Neutrophil (primary cell): Measurements from ENCODE around the gene TSGA10.

Experiments
- H3K27ac ChIP-seq: fragments of 200-600 bp; sonication (generic); 2 replicates; pipeline ENCODE4 v1.5.1; 2016; ENCODE audit warnings: mild to moderate bottlenecking, moderate library complexity
- H3K27me3 ChIP-seq: fragments of 200-600 bp; sonication (generic); 2 replicates; pipeline ENCODE4 v1.6.0; 2016; ENCODE audit warnings: mild to moderate bottlenecking
- H3K36me3 ChIP-seq: fragments of 200-600 bp; sonication (generic); 2 replicates; pipeline ENCODE4 v1.5.1; 2017
- H3K4me1 ChIP-seq, 2 experiments: fragments of 200-600 bp in 1 of 2; sonication (generic) in 1 of 2; 1 replicate in 1 of 2; 2 replicates in 1 of 2; pipeline versions ENCODE4 v1.5.1 to v1.6.1; 2013 to 2016; ENCODE audit warnings: low read depth in 1 of 2, low read length in 1 of 2, mild to moderate bottlenecking in 1 of 2, moderate library complexity in 1 of 2; ENCODE audit not compliant: control insufficient read depth in 1 of 2, insufficient read depth in 1 of 2
- H3K4me3 ChIP-seq, 2 experiments: fragments of 200-600 bp in 1 of 2; sonication (generic) in 1 of 2; 1 replicate in 1 of 2; 2 replicates in 1 of 2; pipeline ENCODE4 v1.5.1; 2013 to 2016; ENCODE audit warnings: low read depth in 1 of 2, low read length in 1 of 2, mild to moderate bottlenecking in 1 of 2, moderate library complexity in 1 of 2
- H3K9me3 ChIP-seq: fragments of 200-600 bp; sonication (generic); 2 replicates; pipeline ENCODE4 v1.5.1; 2016
- CTCF ChIP-seq: fragments of 200-600 bp; sonication (generic); IDR thresholded peaks from 2 replicates; pipeline ENCODE4 v1.5.1; 2016; ENCODE audit warnings: antibody characterized with exemption

Gene TSGA10

GRCh38 chr2:98952966-98953365 lies 201.8 kb downstream of the TSGA10 start:
- Histone ChIP-seq H3K4me3 (no peak overlapping the region), H3K9me3 (no peaks in the 10 kb centered on the region), H3K36me3 (no peaks in the 10 kb centered on the region), H3K27me3 (peaks cover 58% of the 10 kb centered on the region), H3K27ac (no peak overlapping the region), H3K4me1 (no peaks in the 10 kb centered on the region)
- no peak for TF ChIP-seq CTCF

- H3K27ac ChIP-seq = no peak overlapping the region
- H3K36me3 ChIP-seq = no peaks in the 10 kb centered on the region
- H3K4me1 ChIP-seq = no peaks in the 10 kb centered on the region
- no peak for TF ChIP-seq CTCF
- no peak overlapping the region for H3K4me3 ChIP-seq
- H3K27me3 ChIP-seq = peaks cover 42% of the 10 kb centered on the region
- no peaks in the 10 kb centered on the region for H3K9me3 ChIP-seq
Measured at GRCh38 chr2:98948956-98949739, 205.6 kb downstream of the TSGA10 start.

GRCh38 chr2:98947554-98947953 lies 207.2 kb downstream of the TSGA10 start:
- Histone ChIP-seq H3K4me1 (no peaks in the 10 kb centered on the region), H3K9me3 (no peaks in the 10 kb centered on the region), H3K4me3 (no peak overlapping the region), H3K27me3 (peaks cover 26% of the 10 kb centered on the region), H3K36me3 (no peaks in the 10 kb centered on the region), H3K27ac (no peak overlapping the region)
- no peak for TF ChIP-seq CTCF
